OCI-LY7 (cell line): ENCODE measurements around the gene INTS1.

Experiments
- EZH2phosphoT487 ChIP-seq: fragments of 200-600 bp; sonication (generic); IDR thresholded peaks from 2 replicates; pipeline ENCODE4 v1.6.1; 2018; ENCODE audit warnings: low read depth, borderline replicate concordance, mild to moderate bottlenecking, mixed run types, antibody characterized with exemption, low read length, moderate library complexity, mixed read lengths
- TF ChIP-seq, protein P1 (sequence below): fragments of 200-600 bp; sonication (generic); conservative IDR thresholded peaks from 2 replicates; pipeline ENCODE4 v1.5.1; 2014; ENCODE audit warnings: mild to moderate bottlenecking, antibody characterized with exemption, low read length, moderate library complexity, mixed read lengths

GRCh38 chr7:1493129-1493528 lies 11.1 kb downstream of the INTS1 start:
- TF ChIP-seq, protein P1, sequence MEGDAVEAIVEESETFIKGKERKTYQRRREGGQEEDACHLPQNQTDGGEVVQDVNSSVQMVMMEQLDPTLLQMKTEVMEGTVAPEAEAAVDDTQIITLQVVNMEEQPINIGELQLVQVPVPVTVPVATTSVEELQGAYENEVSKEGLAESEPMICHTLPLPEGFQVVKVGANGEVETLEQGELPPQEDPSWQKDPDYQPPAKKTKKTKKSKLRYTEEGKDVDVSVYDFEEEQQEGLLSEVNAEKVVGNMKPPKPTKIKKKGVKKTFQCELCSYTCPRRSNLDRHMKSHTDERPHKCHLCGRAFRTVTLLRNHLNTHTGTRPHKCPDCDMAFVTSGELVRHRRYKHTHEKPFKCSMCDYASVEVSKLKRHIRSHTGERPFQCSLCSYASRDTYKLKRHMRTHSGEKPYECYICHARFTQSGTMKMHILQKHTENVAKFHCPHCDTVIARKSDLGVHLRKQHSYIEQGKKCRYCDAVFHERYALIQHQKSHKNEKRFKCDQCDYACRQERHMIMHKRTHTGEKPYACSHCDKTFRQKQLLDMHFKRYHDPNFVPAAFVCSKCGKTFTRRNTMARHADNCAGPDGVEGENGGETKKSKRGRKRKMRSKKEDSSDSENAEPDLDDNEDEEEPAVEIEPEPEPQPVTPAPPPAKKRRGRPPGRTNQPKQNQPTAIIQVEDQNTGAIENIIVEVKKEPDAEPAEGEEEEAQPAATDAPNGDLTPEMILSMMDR: no peak
- no peak for TF ChIP-seq EZH2phosphoT487
